Measurements from ENCODE around the gene PPP4R3A.

The PPP4R3A gene

GRCh38 chr14:91520138-91520537 is 10.0 kb upstream of the PPP4R3A start:
- no peaks in the 10 kb centered on the region for H3K9me3 ChIP-seq (ENCODE audit: control insufficient read depth, insufficient read depth, low read length)
- no peak overlapping the region for H3K4me3 ChIP-seq (ENCODE audit: low read depth, low read length)
- no peak overlapping the region for H3K9ac ChIP-seq (ENCODE audit: low read depth, low read length)
- no peaks in the 10 kb centered on the region for H3K27me3 ChIP-seq (ENCODE audit: control insufficient read depth, insufficient read depth, low read length)
- H3K4me1 ChIP-seq (ENCODE audit: control insufficient read depth, insufficient read depth, low read length), result no peaks in the 10 kb centered on the region
- H3K36me3 ChIP-seq (ENCODE audit: control insufficient read depth, insufficient read depth, low read length), result no peaks in the 10 kb centered on the region

DNA sequence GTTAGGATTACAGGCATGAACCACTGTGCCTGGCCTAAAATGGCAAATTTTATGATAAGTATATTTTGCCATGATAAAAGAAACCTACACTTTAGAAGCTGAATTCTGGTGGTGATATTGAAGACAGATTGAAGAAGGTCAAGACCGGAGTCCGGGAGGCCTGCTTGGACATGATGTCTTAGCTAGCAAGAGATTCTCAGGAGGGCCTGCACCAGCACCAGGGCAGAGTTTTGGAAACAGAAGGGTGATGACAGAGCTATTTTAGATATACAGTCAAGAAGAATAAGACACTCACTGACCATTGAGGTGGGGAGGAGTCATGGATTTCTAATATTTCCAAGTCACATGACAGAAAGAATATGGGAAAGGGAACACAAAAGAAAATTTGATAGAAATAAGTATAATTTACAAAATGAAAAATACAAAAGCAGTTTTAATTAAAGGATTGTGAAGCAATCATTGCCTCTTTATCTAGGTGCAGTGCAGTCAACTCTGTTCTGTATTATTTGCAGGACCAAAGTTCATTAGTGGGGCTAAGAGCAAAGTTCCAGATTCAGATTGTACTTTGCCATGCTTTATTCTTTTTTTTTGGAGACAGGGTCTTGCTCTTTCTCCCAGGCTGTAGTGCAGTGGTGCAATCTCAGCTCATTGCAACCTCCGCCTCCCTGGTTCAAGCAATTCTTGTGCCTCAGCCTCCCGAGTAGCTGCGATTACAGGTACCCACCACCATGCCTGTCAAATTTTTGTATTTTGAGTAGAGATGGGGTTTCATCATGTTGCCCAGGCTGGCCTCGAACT is 9.3 kb upstream of the PPP4R3A start:
- Histone ChIP-seq H3K9me3 (ENCODE audit: control insufficient read depth, insufficient read depth, low read length) (no peaks in the 10 kb centered on the region), H3K4me3 (ENCODE audit: low read depth, low read length) (no peak overlapping the region), H3K27me3 (ENCODE audit: control insufficient read depth, insufficient read depth, low read length) (no peaks in the 10 kb centered on the region), H3K9ac (ENCODE audit: low read depth, low read length) (no peak overlapping the region), H3K36me3 (ENCODE audit: control insufficient read depth, insufficient read depth, low read length) (no peaks in the 10 kb centered on the region), H3K4me1 (ENCODE audit: control insufficient read depth, insufficient read depth, low read length) (no peaks in the 10 kb centered on the region)

GRCh38 chr14:91516663-91517388 is 6.7 kb upstream of the PPP4R3A start:
- Histone ChIP-seq H3K9me3 (ENCODE audit: control insufficient read depth, insufficient read depth, low read length) (no peaks in the 10 kb centered on the region), H3K4me1 (ENCODE audit: control insufficient read depth, insufficient read depth, low read length) (no peaks in the 10 kb centered on the region), H3K27me3 (ENCODE audit: control insufficient read depth, insufficient read depth, low read length) (no peaks in the 10 kb centered on the region), H3K4me3 (ENCODE audit: low read depth, low read length) (no peak overlapping the region), H3K9ac (ENCODE audit: low read depth, low read length) (no peak overlapping the region), H3K36me3 (ENCODE audit: control insufficient read depth, insufficient read depth, low read length) (no peaks in the 10 kb centered on the region)

DNA sequence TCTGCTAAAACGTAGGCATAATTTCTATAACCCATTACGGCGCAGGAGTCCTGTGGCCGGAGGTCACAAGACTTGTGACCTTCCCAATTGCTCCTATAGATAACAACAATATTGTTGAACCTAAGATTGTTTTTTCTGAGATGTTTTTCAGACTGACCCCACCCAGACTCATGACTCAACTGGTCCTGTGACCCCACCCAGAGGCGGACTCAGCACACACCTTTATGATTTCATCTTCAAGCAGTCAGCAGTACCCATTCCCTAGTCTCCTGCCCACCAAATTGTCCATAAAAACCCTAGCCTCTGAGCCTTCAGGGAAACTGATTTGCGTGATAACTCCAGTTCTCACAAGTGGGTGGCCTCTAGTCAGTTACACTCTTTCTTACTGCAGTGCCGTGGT is 5.9 kb upstream of the PPP4R3A start:
- H3K4me1 ChIP-seq (ENCODE audit: control insufficient read depth, insufficient read depth, low read length), result peaks cover 2% of the 10 kb centered on the region
- H3K9ac ChIP-seq (ENCODE audit: low read depth, low read length), result no peak overlapping the region
- H3K9me3 ChIP-seq (ENCODE audit: control insufficient read depth, insufficient read depth, low read length), result no peaks in the 10 kb centered on the region
- no peaks in the 10 kb centered on the region for H3K36me3 ChIP-seq (ENCODE audit: control insufficient read depth, insufficient read depth, low read length)
- no peak overlapping the region for H3K4me3 ChIP-seq (ENCODE audit: low read depth, low read length)
- no peaks in the 10 kb centered on the region for H3K27me3 ChIP-seq (ENCODE audit: control insufficient read depth, insufficient read depth, low read length)

- H3K9ac ChIP-seq (ENCODE audit: low read depth, low read length), result peak overlapping the region; percentile 97
- H3K27me3 ChIP-seq (ENCODE audit: control insufficient read depth, insufficient read depth, low read length), result no peaks in the 10 kb centered on the region
- peak overlapping the region; percentile 97 for H3K4me3 ChIP-seq (ENCODE audit: low read depth, low read length)
- H3K9me3 ChIP-seq (ENCODE audit: control insufficient read depth, insufficient read depth, low read length), result no peaks in the 10 kb centered on the region
- H3K36me3 ChIP-seq (ENCODE audit: control insufficient read depth, insufficient read depth, low read length), result no peaks in the 10 kb centered on the region
- H3K4me1 ChIP-seq (ENCODE audit: control insufficient read depth, insufficient read depth, low read length), result peaks cover 2% of the 10 kb centered on the region
Observed at GRCh38 chr14:91511043-91511383, 903 bp upstream of the PPP4R3A start.

- H3K4me3 ChIP-seq (ENCODE audit: low read depth, low read length), result peak overlapping the region; percentile 97
- H3K9me3 ChIP-seq (ENCODE audit: control insufficient read depth, insufficient read depth, low read length), result no peaks in the 10 kb centered on the region
- H3K36me3 ChIP-seq (ENCODE audit: control insufficient read depth, insufficient read depth, low read length), result no peaks in the 10 kb centered on the region
- peak overlapping the region; percentile 97 for H3K9ac ChIP-seq (ENCODE audit: low read depth, low read length)
- H3K4me1 ChIP-seq (ENCODE audit: control insufficient read depth, insufficient read depth, low read length), result peaks cover 2% of the 10 kb centered on the region
- H3K27me3 ChIP-seq (ENCODE audit: control insufficient read depth, insufficient read depth, low read length), result no peaks in the 10 kb centered on the region
Observed at GRCh38 chr14:91509878-91510170, 286 bp downstream of the PPP4R3A start.

- Histone ChIP-seq H3K27me3 (ENCODE audit: control insufficient read depth, insufficient read depth, low read length) (no peaks in the 10 kb centered on the region), H3K4me1 (ENCODE audit: control insufficient read depth, insufficient read depth, low read length) (peaks cover 2% of the 10 kb centered on the region), H3K9me3 (ENCODE audit: control insufficient read depth, insufficient read depth, low read length) (no peaks in the 10 kb centered on the region), H3K4me3 (ENCODE audit: low read depth, low read length) (peak overlapping the region; percentile 97), H3K36me3 (ENCODE audit: control insufficient read depth, insufficient read depth, low read length) (peaks cover 3% of the 10 kb centered on the region), H3K9ac (ENCODE audit: low read depth, low read length) (peak overlapping the region; percentile 97)
Observed at GRCh38 chr14:91509083-91509877, 830 bp downstream of the PPP4R3A start.

DNA sequence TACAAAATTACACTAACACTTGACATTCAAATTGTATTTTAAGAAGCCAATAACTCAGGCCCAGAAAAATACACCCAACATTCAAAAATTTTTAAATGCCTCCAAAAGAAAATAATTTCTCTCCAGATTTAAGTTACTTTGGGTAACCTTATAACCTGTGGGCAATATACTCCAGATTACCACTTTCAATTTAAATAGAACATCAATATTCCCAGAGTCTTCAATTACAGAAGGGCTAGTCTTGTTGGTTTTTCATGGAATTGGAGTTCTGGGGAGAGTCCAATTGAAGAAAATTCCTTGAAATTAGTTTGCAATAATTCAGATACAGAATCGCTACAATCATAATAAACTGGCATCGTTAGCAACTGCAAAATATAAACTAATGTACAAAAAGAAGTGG is 2.0 kb downstream of the PPP4R3A start:
- Histone ChIP-seq H3K4me3 (ENCODE audit: low read depth, low read length) (peak overlapping the region; percentile 97), H3K9ac (ENCODE audit: low read depth, low read length) (peak overlapping the region; percentile 97), H3K27me3 (ENCODE audit: control insufficient read depth, insufficient read depth, low read length) (no peaks in the 10 kb centered on the region), H3K36me3 (ENCODE audit: control insufficient read depth, insufficient read depth, low read length) (peaks cover 3% of the 10 kb centered on the region), H3K4me1 (ENCODE audit: control insufficient read depth, insufficient read depth, low read length) (peaks cover 2% of the 10 kb centered on the region), H3K9me3 (ENCODE audit: control insufficient read depth, insufficient read depth, low read length) (no peaks in the 10 kb centered on the region)

DNA sequence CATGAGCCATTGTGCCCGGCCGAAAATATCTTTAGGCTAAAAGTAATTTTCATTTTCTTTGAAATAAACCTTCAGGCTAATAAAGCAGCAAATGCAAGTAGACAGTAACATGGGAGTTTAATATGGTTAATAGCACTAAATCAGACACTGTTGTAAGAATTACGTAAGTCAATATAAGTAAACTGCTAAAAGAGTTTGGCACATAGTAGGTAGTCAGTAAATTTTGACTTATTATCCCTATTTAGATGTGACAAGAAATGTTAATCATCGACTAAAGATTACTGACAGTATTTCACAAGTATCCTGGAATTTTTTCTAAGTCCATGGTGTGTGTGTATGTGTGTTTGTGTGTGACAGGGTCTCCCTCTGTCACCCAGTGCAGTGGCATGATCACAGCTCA is 3.9 kb downstream of the PPP4R3A start:
- Histone ChIP-seq H3K4me3 (ENCODE audit: low read depth, low read length) (no peak overlapping the region), H3K9ac (ENCODE audit: low read depth, low read length) (no peak overlapping the region), H3K9me3 (ENCODE audit: control insufficient read depth, insufficient read depth, low read length) (no peaks in the 10 kb centered on the region), H3K36me3 (ENCODE audit: control insufficient read depth, insufficient read depth, low read length) (peaks cover 8% of the 10 kb centered on the region), H3K27me3 (ENCODE audit: control insufficient read depth, insufficient read depth, low read length) (no peaks in the 10 kb centered on the region), H3K4me1 (ENCODE audit: control insufficient read depth, insufficient read depth, low read length) (peaks cover 2% of the 10 kb centered on the region)

- Histone ChIP-seq H3K4me3 (ENCODE audit: low read depth, low read length) (no peak overlapping the region), H3K4me1 (ENCODE audit: control insufficient read depth, insufficient read depth, low read length) (peaks cover 2% of the 10 kb centered on the region), H3K27me3 (ENCODE audit: control insufficient read depth, insufficient read depth, low read length) (no peaks in the 10 kb centered on the region), H3K9me3 (ENCODE audit: control insufficient read depth, insufficient read depth, low read length) (no peaks in the 10 kb centered on the region), H3K36me3 (ENCODE audit: control insufficient read depth, insufficient read depth, low read length) (peaks cover 11% of the 10 kb centered on the region), H3K9ac (ENCODE audit: low read depth, low read length) (no peak overlapping the region)
Observed at GRCh38 chr14:91503000-91503504, 7.1 kb downstream of the PPP4R3A start.

- Histone ChIP-seq H3K4me1 (ENCODE audit: control insufficient read depth, insufficient read depth, low read length) (peaks cover 4% of the 10 kb centered on the region), H3K9ac (ENCODE audit: low read depth, low read length) (no peak overlapping the region), H3K36me3 (ENCODE audit: control insufficient read depth, insufficient read depth, low read length) (peaks cover 11% of the 10 kb centered on the region), H3K27me3 (ENCODE audit: control insufficient read depth, insufficient read depth, low read length) (no peaks in the 10 kb centered on the region), H3K4me3 (ENCODE audit: low read depth, low read length) (no peak overlapping the region), H3K9me3 (ENCODE audit: control insufficient read depth, insufficient read depth, low read length) (no peaks in the 10 kb centered on the region)
Observed at GRCh38 chr14:91501951-91502930, 7.9 kb downstream of the PPP4R3A start.

Measured in iPS-15b (cell line).